HepG2 (cell line): ENCODE measurements around the gene TMOD3. TPM values are rescaled to one million over a fixed set of nuclear protein-coding genes. Genes with fewer than 3 reads are reported as not detected.

ENCODE experiments used
- CBX1 ChIP-seq: IDR thresholded peaks from one replicate; pipeline ENCODE4 v1.6.1; 2016; ENCODE audit warnings: antibody characterized with exemption, low read depth
- CSRNP2 ChIP-seq: sonication (generic); formaldehyde crosslinking; conservative IDR thresholded peaks from 2 replicates; pipeline ENCODE4 v1.8.0; 2022; ENCODE audit warnings: low read depth, missing genetic modification reagents
- DR1 ChIP-seq: sonication (generic); formaldehyde crosslinking; IDR thresholded peaks from 2 replicates; pipeline ENCODE4 v1.8.0; 2021; ENCODE audit warnings: mild to moderate bottlenecking, missing genetic modification reagents, inconsistent platforms
- HDAC2 ChIP-seq: sonication (generic); formaldehyde crosslinking; IDR thresholded peaks from 2 replicates; pipeline ENCODE4 v1.4.0; 2020; ENCODE audit warnings: missing genetic modification reagents
- HMG20B ChIP-seq: conservative IDR thresholded peaks from 2 replicates; pipeline ENCODE4 v1.6.1; 2016; ENCODE audit warnings: missing genetic modification reagents, missing compliant biosample characterization
- HNF4G ChIP-seq, 2 experiments: sonication (generic) in 1 of 2; formaldehyde crosslinking in 1 of 2; IDR thresholded peaks; 2 replicates each; pipeline versions ENCODE4 v1.4.0 to v1.6.1; 2011 to 2020; ENCODE audit warnings: borderline replicate concordance in 2 of 2, low read depth in 2 of 2, mild to moderate bottlenecking in 2 of 2, low read length in 1 of 2, missing genetic modification reagents in 1 of 2, moderate library complexity in 1 of 2
- JUN ChIP-seq: sonication (generic); formaldehyde crosslinking; IDR thresholded peaks from 2 replicates; pipeline ENCODE4 v1.4.0; 2020; ENCODE audit warnings: mild to moderate bottlenecking, missing genetic modification reagents
- MAZ ChIP-seq, 2 experiments: sonication (generic) in 1 of 2; formaldehyde crosslinking in 1 of 2; IDR thresholded peaks; 2 replicates each; pipeline versions ENCODE4 v1.5.0 to v1.6.1; 2012 to 2020; ENCODE audit warnings: low read depth in 2 of 2, mild to moderate bottlenecking in 2 of 2, borderline replicate concordance in 1 of 2, improper control_type of control experiment in 1 of 2, low read length in 1 of 2, missing genetic modification reagents in 1 of 2, moderate library complexity in 1 of 2
- RARA ChIP-seq: IDR thresholded peaks from 2 replicates; pipeline ENCODE4 v1.6.1; 2016; ENCODE audit warnings: missing genetic modification reagents, missing compliant biosample characterization
- SMAD1 ChIP-seq: sonication (generic); formaldehyde crosslinking; IDR thresholded peaks from 2 replicates; pipeline ENCODE4 v1.4.0; 2020; ENCODE audit warnings: missing genetic modification reagents, low read depth, mild to moderate bottlenecking, borderline replicate concordance
- SNAPC2 ChIP-seq: sonication (generic); formaldehyde crosslinking; IDR thresholded peaks from 2 replicates; pipeline ENCODE4 v1.8.1; 2022; ENCODE audit warnings: mild to moderate bottlenecking, missing genetic modification reagents
- THAP8 ChIP-seq: sonication (generic); formaldehyde crosslinking; IDR thresholded peaks from 2 replicates; pipeline ENCODE4 v1.5.1; 2020; ENCODE audit warnings: missing genetic modification reagents, mild to moderate bottlenecking, borderline replicate concordance
- ZNF616 ChIP-seq: sonication (generic); formaldehyde crosslinking; IDR thresholded peaks from 2 replicates; pipeline ENCODE4 v1.5.0; 2020; ENCODE audit warnings: low read depth, mild to moderate bottlenecking, missing genetic modification reagents
- polyA plus RNA-seq, 8 experiments: library from polyadenylated mRNA; depleted of rRNA in 3 of 8; stranded (reverse) in 7 of 8; unstranded in 1 of 8; fragments of >200 nt; fragmentation: Illumina TruSeq in 4 of 8; extraction: Trizol in 4 of 8; gene quantifications; 2 replicates each; pipeline versions ENCODE4 v1.2.1 to v1.2.3, GENCODE V29; 2011 to 2016; ENCODE audit warnings: low read depth in 4 of 8, missing spikeins in 1 of 8, mixed read lengths in 1 of 8; ENCODE audit not compliant: insufficient read depth in 1 of 8
- total RNA-seq, 5 experiments: library from RNA; depleted of rRNA; stranded (reverse); fragments of >200 nt; fragmentation: Illumina TruSeq; extraction: Trizol; gene quantifications; 2 replicates each; pipeline ENCODE4 v1.2.3, GENCODE V29; 2016; ENCODE audit warnings: low read depth in 1 of 5
- TF ChIP-seq, protein P1 (sequence below): IDR thresholded peaks from 2 replicates; pipeline ENCODE4 v1.6.1; 2016; ENCODE audit warnings: missing compliant biosample characterization, missing genetic modification reagents, borderline replicate concordance
- TF ChIP-seq, protein P2 (sequence below): sonication (generic); formaldehyde crosslinking; IDR thresholded peaks from 2 replicates; pipeline ENCODE4 v1.5.0; 2020; ENCODE audit warnings: mild to moderate bottlenecking, missing genetic modification reagents, borderline replicate concordance

TMOD3 gene
- total and polyA plus RNA-seq, 2 of the 13 experiments (the other 11 are each of a cell fraction or from before 2014, with no cell fraction given), result 5.1 to 23.2 TPM

- TF ChIP-seq, protein P1, sequence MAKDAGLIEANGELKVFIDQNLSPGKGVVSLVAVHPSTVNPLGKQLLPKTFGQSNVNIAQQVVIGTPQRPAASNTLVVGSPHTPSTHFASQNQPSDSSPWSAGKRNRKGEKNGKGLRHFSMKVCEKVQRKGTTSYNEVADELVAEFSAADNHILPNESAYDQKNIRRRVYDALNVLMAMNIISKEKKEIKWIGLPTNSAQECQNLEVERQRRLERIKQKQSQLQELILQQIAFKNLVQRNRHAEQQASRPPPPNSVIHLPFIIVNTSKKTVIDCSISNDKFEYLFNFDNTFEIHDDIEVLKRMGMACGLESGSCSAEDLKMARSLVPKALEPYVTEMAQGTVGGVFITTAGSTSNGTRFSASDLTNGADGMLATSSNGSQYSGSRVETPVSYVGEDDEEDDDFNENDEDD, result peak; percentile 21; the same call in 1 of the 2 replicates
- TF ChIP-seq SNAPC2 (CRISPR knock-in tag) (no peak; the same call in 1 of the 2 replicates), CSRNP2 (CRISPR knock-in tag) (no peak), HNF4G (IDR thresholded peaks at IDR 0.05; ENCODE audit: borderline replicate concordance, low read depth, low read length) (no peak), HNF4G (CRISPR knock-in tag; IDR thresholded peaks at IDR 0.05; ENCODE audit: borderline replicate concordance, low read depth) (no peak), DR1 (CRISPR knock-in tag) (no peak), THAP8 (CRISPR knock-in tag) (no peak), MAZ (IDR thresholded peaks at IDR 0.05; ENCODE audit: borderline replicate concordance, low read depth, low read length) (no peak; the same call in 1 of the 2 replicates), MAZ (CRISPR knock-in tag; IDR thresholded peaks at IDR 0.05; ENCODE audit: low read depth) (peak; percentile 78), RARA (CRISPR knock-in tag) (no peak), ZNF616 (CRISPR knock-in tag) (no peak), HDAC2 (CRISPR knock-in tag) (peak; percentile 12; the same call in 1 of the 2 replicates), JUN (CRISPR knock-in tag) (no peak), CBX1 (no peak), HMG20B (CRISPR knock-in tag) (no peak), SMAD1 (no peak)
- TF ChIP-seq, protein P2, sequence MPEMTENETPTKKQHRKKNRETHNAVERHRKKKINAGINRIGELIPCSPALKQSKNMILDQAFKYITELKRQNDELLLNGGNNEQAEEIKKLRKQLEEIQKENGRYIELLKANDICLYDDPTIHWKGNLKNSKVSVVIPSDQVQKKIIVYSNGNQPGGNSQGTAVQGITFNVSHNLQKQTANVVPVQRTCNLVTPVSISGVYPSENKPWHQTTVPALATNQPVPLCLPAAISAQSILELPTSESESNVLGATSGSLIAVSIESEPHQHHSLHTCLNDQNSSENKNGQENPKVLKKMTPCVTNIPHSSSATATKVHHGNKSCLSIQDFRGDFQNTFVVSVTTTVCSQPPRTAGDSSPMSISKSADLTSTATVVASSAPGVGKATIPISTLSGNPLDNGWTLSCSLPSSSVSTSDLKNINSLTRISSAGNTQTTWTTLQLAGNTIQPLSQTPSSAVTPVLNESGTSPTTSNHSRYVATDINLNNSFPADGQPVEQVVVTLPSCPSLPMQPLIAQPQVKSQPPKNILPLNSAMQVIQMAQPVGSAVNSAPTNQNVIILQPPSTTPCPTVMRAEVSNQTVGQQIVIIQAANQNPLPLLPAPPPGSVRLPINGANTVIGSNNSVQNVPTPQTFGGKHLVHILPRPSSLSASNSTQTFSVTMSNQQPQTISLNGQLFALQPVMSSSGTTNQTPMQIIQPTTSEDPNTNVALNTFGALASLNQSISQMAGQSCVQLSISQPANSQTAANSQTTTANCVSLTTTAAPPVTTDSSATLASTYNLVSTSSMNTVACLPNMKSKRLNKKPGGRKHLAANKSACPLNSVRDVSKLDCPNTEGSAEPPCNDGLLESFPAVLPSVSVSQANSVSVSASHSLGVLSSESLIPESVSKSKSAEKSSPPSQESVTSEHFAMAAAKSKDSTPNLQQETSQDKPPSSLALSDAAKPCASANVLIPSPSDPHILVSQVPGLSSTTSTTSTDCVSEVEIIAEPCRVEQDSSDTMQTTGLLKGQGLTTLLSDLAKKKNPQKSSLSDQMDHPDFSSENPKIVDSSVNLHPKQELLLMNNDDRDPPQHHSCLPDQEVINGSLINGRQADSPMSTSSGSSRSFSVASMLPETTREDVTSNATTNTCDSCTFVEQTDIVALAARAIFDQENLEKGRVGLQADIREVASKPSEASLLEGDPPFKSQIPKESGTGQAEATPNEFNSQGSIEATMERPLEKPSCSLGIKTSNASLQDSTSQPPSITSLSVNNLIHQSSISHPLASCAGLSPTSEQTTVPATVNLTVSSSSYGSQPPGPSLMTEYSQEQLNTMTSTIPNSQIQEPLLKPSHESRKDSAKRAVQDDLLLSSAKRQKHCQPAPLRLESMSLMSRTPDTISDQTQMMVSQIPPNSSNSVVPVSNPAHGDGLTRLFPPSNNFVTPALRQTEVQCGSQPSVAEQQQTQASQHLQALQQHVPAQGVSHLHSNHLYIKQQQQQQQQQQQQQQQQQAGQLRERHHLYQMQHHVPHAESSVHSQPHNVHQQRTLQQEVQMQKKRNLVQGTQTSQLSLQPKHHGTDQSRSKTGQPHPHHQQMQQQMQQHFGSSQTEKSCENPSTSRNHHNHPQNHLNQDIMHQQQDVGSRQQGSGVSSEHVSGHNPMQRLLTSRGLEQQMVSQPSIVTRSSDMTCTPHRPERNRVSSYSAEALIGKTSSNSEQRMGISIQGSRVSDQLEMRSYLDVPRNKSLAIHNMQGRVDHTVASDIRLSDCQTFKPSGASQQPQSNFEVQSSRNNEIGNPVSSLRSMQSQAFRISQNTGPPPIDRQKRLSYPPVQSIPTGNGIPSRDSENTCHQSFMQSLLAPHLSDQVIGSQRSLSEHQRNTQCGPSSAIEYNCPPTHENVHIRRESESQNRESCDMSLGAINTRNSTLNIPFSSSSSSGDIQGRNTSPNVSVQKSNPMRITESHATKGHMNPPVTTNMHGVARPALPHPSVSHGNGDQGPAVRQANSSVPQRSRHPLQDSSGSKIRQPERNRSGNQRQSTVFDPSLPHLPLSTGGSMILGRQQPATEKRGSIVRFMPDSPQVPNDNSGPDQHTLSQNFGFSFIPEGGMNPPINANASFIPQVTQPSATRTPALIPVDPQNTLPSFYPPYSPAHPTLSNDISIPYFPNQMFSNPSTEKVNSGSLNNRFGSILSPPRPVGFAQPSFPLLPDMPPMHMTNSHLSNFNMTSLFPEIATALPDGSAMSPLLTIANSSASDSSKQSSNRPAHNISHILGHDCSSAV (CRISPR knock-in tag), result peak; percentile 55; the same call in 1 of the 2 replicates
Observed at GRCh38 chr15:51829376-51830275, at the start of gene TMOD3 (continued).
